H4 (cell line): ENCODE measurements around the gene MALAT1. TPM values are rescaled to one million over a fixed set of nuclear protein-coding genes. Genes with fewer than 3 reads are reported as not detected.
"Not testable (repeated sequence)": the region's sequence is repeated elsewhere in the genome, so short reads cannot be mapped to it uniquely, and the experiment has no call there.

ENCODE experiments used
- DNase-seq: peaks from one replicate; pipeline ENCODE4 v3.0.0-alpha.2; 2015; ENCODE audit warnings: low spot score
- total RNA-seq: library from RNA; depleted of rRNA; stranded (reverse); fragments of >200 nt; shearing (Covaris generic); gene quantifications from 2 replicates; pipeline ENCODE4 v1.2.3, GENCODE V29; 2014; rRNA removed

MALAT1 gene
- 168 and 177 TPM in 2 replicates for total RNA-seq

GRCh38 chr11:65498977-65499712 lies at the start of gene MALAT1:
Gene MALAT1 (plus strand): TSS chr11:65499045.
- DNase-seq: peak; percentile 92

DNA sequence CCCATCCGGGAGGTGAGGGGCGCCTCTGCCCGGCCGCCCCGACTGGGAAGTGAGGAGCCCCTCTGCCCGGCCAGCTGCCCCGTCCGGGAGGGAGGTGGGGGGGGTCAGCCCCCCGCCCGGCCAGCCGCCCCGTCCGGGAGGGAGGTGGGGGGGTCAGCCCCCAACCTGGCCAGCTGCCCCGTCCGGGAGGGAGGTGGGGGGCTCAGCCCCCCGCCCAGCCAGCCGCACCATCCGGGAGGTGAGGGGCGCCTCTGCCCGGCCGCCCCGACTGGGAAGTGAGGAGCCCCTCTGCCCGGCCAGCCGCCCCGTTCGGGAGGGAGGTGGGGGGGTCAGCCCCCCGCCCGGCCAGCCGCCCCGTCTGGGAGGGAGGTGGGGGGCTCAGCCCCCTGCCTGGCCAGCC lies 47.5 kb upstream of the MALAT1 start:
- not testable (repeated sequence) for DNase-seq

- DNase-seq: not testable (repeated sequence)
These were observed 46.6 kb upstream of the MALAT1 start for GRCh38 chr11:65452259-65452658.

GRCh38 chr11:65452806-65453490 lies 45.9 kb upstream of the MALAT1 start:
- no peak for DNase-seq

- no peak for DNase-seq
These were observed 44.5 kb upstream of the MALAT1 start for GRCh38 chr11:65454311-65454695.

DNA sequence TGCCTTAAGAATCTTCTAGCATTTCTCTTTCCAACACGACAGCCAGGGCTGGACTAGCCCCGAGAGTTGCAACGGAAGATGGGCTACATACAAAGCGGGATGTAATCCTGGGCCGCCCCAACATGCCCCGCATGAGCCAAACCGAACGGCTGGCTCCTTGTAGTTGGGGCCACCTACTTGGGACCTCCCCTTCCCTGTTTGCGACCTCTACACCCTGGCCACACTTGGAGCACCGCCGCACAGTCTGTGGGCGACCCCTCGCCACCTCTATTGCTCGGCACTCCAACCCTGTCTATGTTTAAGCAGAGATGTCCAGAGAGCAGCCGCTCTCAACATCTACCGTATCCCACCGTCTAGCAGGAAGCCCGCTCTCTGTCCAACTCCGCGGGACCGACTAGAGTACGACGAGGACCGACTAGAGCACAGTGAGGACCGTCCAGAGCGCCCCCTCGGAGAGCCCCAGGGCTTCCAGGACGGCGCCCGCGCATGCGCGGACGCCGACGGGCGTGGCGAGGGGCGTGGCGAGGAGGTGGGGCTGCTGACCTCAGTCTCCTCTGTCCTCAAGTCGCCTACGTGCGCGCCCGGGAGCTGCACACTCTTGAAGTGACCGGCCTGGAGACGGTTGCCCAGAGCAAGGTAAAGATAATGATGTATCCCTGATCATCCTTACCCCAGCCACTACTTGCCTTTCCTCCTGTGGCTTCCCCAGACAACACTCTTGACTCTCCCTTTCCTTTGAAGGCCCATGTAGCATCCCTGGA lies 44.0 kb upstream of the MALAT1 start:
- no peak for DNase-seq

DNA sequence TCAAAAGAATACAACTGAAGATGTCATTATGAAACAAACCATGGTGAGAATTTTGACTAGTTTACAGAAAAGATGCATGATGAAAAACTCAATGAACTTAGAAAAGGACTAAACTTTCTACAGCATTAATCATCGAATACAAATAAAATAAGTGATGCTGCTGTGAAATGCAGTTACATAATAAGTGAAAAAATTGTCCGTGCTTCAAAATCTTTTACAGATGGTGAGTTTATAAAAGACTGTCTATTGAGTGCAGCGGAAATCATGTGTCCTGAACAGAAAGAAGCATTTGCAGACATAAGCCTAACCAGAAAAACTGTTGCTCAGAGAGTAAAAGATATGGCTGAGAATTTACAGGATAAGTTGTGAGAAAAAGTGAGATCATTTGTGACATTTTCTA lies 42.4 kb upstream of the MALAT1 start:
- no peak for DNase-seq

- no peak for DNase-seq
These were observed 39.3 kb upstream of the MALAT1 start for GRCh38 chr11:65459552-65459951.

GRCh38 chr11:65465471-65465870 lies 33.4 kb upstream of the MALAT1 start:
- not testable (repeated sequence) for DNase-seq

GRCh38 chr11:65467306-65467705 lies 31.5 kb upstream of the MALAT1 start:
- DNase-seq: not testable (repeated sequence)

DNA sequence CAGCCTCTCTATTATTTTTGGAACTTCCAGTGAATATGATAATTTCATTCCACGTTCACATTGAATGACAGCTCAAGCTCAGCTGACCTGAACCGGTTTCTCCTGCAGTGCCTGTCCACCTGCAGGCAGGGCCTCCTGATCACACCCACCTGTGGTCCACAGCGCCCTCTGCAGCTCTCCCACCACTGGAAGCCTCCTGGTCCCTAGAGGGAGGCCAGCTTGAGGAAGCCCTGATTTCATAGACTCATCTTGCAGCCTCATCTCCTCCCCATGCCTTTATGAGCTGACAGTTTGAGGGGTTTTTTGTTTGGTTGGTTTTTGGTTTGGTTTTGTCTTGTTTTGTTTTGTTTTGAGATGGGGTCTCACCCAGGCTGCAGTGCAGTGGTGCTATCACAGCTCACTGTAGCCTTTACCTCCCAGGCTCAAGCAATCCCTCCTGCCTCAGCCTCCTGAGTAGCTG lies 29.9 kb upstream of the MALAT1 start:
- DNase-seq: no peak

- DNase-seq: no peak
These were observed 28.3 kb upstream of the MALAT1 start for GRCh38 chr11:65470433-65471049.

DNA sequence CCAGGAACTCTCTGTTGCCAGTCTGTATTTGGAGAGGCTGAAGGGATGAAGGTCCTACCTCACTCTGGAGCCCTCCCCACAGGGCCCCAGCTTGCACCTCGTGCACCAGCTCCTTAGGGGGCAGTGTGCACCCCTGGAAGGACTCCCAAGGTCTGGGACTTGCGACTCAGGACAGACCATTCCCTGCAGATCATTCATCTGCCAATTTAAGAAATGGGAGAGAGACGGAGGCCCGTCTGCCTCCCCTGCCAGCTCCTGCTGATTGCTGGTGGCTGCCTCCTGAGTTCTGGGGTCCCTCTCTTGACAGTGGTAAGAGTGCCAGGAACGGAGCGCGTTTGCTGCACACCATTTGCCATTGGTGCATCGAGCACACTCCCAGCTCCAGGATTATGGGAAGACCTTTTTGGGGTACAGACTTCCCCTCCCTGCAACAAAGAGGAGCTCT lies 27.4 kb upstream of the MALAT1 start:
- DNase-seq: peak; percentile 59

GRCh38 chr11:65472588-65473277 lies 26.1 kb upstream of the MALAT1 start:
- not testable (repeated sequence) for DNase-seq

DNA sequence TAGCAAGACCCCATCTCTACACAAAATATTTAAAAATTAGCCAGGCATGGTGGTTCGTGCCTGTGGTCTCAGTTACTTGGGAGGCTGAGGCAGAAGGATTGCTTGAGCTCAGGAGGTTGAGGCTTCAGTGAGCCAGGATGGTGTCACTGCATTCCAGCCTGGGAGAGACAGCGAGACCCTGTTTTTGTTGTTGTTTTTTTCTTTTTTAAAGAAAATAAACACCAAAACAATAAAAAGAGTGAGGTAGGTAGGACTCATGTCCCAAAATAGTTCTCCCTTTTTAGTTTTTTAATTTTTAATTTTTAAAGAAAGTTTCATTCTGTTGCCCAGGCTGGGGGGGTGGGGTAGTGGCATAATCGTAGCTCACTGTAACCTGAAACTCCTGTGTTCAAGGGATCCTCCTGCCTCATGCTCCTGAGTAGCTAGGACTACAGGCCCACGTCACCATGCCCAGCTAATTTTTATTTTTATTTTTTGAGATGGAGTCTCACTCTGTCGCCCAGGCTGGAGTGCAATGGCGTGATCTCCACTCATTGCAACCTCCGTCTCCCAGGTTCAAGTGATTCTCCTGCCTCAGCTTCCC lies 25.5 kb upstream of the MALAT1 start:
- no peak for DNase-seq

DNA sequence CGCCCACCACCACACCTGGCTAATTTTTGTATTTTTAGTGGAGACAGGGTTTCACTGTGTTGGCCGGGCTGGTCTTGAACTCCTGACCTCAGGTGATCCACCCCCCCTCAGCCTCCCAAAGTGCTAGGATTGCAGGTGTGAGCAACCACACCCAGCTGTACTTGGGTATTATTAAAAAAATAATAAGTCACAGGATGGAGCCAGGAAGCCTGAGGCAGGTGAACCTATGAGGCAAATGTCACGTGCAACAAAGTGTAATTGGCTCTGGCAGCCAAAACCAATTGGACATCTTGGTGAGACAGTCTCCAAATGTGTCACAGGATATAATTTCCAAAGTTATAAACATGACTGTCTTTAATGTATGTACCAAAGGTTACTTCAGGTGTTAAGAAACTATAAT lies 24.0 kb upstream of the MALAT1 start:
- no peak for DNase-seq

- DNase-seq: no peak
These were observed 22.2 kb upstream of the MALAT1 start for GRCh38 chr11:65476632-65477148.

DNA sequence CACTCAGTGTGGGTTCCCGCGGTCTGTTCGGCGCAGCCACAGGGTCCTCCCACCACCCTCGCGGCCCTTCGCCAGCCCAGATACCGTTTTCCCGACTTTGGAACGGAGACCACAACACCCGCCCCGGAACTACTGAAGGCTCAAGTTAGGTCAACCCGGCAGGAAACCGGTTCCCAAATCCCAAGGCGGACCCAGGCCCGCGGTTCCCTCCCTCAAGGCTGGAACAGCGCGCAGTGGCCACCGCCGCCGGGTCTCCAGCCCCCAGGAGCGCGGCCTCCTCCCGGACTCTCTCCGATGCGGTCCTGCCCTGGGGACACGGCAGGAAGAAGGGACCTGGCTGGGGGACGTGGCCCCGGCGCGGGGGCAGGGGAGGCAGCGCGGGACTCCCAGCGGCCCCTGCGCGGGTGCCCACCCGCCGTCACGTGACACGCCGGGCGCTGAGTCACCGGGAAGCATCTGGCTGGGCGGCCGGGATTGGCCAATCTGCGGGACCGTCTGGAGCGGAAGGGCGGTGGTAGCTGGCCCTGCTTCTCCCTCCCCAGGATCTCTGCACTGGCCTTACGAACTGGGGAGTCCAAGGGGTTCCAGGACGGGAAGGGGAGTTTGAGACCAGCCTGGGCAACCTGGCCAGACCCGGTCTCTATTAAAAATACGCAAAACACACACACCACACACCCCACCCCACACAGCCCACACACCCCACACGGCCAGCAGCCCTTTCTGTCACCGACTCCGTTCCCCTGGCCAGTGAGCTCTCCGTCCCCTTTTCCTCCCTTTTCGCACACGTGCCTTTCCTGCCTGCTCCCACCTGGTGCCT lies 21.5 kb upstream of the MALAT1 start:
- peak; percentile 91 for DNase-seq

GRCh38 chr11:65478388-65479183 lies 20.3 kb upstream of the MALAT1 start:
- DNase-seq: no peak
